CD4-positive, alpha-beta T cell treated with Interleukin-2 at 100 ng/mL for 4 hours (primary cell): ENCODE data around the gene PIP.
"Not testable (repeated sequence)": the region's sequence is repeated elsewhere in the genome, so short reads cannot be mapped to it uniquely, and the experiment has no call there.

Source experiments
- DNase-seq: peaks from one replicate; pipeline ENCODE4 v3.0.0-alpha.2; 2020; ENCODE audit warnings: low spot score

Gene PIP

GRCh38 chr7:143131781-143132180, at the start of gene PIP:
Gene PIP, plus strand, starts transcription at chr7:143132077. Its CDS starts 40 bp downstream, at chr7:143132117.
- DNase-seq, result no peak

- DNase-seq, result no peak
Measured at GRCh38 chr7:143085109-143085508, 46.8 kb upstream of the PIP start.

GRCh38 chr7:143085610-143086009, 46.3 kb upstream of the PIP start:
- DNase-seq, result not testable (repeated sequence)

GRCh38 chr7:143088549-143089231, 43.2 kb upstream of the PIP start:
- DNase-seq, result not testable (repeated sequence)

- no peak for DNase-seq
Measured at GRCh38 chr7:143096146-143096545, 35.7 kb upstream of the PIP start.

GRCh38 chr7:143099579-143099978, 32.3 kb upstream of the PIP start:
- not testable (repeated sequence) for DNase-seq

- DNase-seq, result no peak
Measured at GRCh38 chr7:143104759-143105158, 27.1 kb upstream of the PIP start.

GRCh38 chr7:143108019-143108418, 23.9 kb upstream of the PIP start:
- not testable (repeated sequence) for DNase-seq

GRCh38 chr7:143117395-143117794, 14.5 kb upstream of the PIP start:
- DNase-seq, result no peak

- DNase-seq, result no peak
Measured at GRCh38 chr7:143120691-143121405, 11.0 kb upstream of the PIP start.

GRCh38 chr7:143123326-143123725, 8.6 kb upstream of the PIP start:
- not testable (repeated sequence) for DNase-seq

- DNase-seq, result no peak
Measured at GRCh38 chr7:143126146-143126545, 5.7 kb upstream of the PIP start.

GRCh38 chr7:143129051-143129450, 2.8 kb upstream of the PIP start:
- DNase-seq, result no peak

- DNase-seq, result no peak
Measured at GRCh38 chr7:143129477-143129876, 2.4 kb upstream of the PIP start.

- no peak for DNase-seq
Measured at GRCh38 chr7:143130541-143130940, 1.3 kb upstream of the PIP start.

GRCh38 chr7:143147070-143147469, 15.2 kb downstream of the PIP start:
- no peak for DNase-seq

GRCh38 chr7:143148050-143148449, 16.2 kb downstream of the PIP start:
- DNase-seq, result no peak

GRCh38 chr7:143148651-143149050, 16.8 kb downstream of the PIP start:
- DNase-seq, result no peak

GRCh38 chr7:143150696-143151095, 18.8 kb downstream of the PIP start:
- DNase-seq, result not testable (repeated sequence)

- not testable (repeated sequence) for DNase-seq
Measured at GRCh38 chr7:143158617-143159016, 26.7 kb downstream of the PIP start.

GRCh38 chr7:143171697-143172096, 39.8 kb downstream of the PIP start:
- no peak for DNase-seq

GRCh38 chr7:143172354-143172753, 40.5 kb downstream of the PIP start:
- DNase-seq, result no peak

- no peak for DNase-seq
Measured at GRCh38 chr7:143176128-143176527, 44.3 kb downstream of the PIP start.
